Activated CD8-positive, alpha-beta memory T cell treated with anti-CD3 and anti-CD28 coated beads for 36 hours (primary cell): ENCODE results near the gene NRIP3. TPM values are rescaled to one million over a fixed set of nuclear protein-coding genes. Genes with fewer than 3 reads are reported as not detected.
"Not testable (repeated sequence)": the region's sequence is repeated elsewhere in the genome, so short reads cannot be mapped to it uniquely, and the experiment has no call there.

Experiments used
- CTCF ChIA-PET: fragments of 350-600 bp; sonication (Branson Sonifier 250); formaldehyde crosslinking; loops from one replicate; lab custom pipeline; 2021; ENCODE audit warnings: antibody characterized with exemption; lab: Charles Lee
- POLR2A ChIA-PET: fragments of 350-600 bp; sonication (Branson Sonifier 250); formaldehyde crosslinking; loops from one replicate; lab custom pipeline; 2021; ENCODE audit warnings: antibody characterized with exemption; lab: Charles Lee
- total RNA-seq, 2 experiments: library from RNA; stranded (reverse); gene quantifications; one replicate each; pipeline ENCODE4 v1.2.3, GENCODE V29; 2021

Gene NRIP3
- total RNA-seq, 2 experiments from 2014 or later, result 1.3 TPM

DNA sequence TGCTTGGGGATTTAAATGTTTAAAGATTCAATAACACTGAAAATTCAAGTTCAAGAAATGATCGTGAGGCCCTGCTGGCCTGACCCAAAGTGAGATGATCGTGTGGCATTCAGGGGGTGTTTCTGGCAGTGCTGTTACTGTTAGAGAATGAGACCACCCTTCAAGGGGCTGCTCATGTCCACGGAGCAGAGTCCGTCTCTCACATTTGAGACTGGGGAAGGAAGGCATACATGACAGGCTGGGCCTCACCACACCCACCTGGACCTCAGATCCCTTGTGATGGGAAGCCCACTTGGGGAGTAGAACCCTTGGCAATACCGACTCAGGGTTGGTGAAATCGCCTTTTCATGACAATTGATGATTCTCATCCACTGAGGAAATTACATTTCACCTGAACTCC, 16.1 kb upstream of the NRIP3 start:
- ChIA-PET CTCF (interaction anchor here (2.0 kb wide), 1 partner anchor 118 kb away, joined by 10 read pairs; no protein-coding TSS in a partner anchor), POLR2A (no interaction called here)

DNA sequence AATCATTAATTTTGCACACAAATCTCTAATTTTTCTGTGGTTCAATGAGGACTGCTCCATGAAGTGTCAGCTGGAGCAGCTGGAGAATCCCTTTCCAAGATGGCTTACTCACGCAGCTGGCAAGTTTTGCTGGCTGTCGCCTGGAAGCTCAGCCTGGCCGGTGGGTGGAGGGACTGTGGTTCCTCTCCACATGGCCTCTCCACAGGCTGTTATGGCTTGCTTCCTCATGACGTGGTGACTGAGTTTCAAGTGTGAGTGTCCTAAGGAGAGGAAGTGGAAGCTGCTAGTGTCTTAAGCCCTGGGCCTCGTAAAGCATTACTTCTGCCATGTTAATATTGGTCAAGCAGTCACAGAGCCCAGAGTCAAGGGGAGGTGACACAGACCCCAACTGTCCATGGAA, 14.0 kb upstream of the NRIP3 start:
- CTCF ChIA-PET, result interaction anchor here (2.0 to 3.6 kb wide), 3 partner anchors 120 to 489 kb away, joined by 6 to 33 read pairs (median 10); no protein-coding TSS in a partner anchor
- POLR2A ChIA-PET, result no interaction called here

DNA sequence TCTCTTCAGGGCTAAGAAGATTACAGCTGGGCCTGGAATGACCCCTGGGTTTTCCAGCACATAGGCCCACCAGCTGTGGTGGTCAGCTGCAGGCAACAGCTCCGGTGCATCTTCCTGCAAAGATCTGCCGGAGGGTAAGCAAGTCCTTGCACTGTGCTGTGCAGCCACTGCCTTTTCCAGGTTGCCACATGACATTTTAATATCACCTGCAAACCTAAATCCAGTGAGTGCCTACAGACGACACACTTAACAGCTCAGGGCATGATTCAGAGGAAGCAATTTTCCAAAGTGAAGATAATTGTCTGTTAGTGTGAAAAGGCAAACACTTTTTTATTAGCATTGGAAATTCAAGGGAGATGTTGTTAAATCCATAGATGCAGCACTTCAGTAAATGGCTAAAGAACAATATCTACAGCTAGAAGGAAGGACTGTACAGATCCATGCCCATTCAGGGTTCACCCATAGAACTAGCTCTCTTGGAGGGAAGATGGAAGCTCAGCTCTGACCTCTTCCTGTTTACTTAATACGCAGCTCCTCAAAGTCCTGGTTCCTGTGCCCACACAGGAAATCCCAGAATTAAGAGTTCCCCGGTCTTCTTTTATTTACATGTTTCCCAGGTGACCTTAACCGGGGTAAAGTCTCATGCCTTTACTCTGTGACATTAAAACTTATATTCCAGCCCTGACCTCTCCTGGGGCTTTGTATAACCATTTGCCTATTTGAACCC, 13.3 kb upstream of the NRIP3 start:
- POLR2A ChIA-PET, result no interaction called here
- CTCF ChIA-PET, result interaction anchor here (1.5 to 3.6 kb wide), 5 partner anchors 11 to 490 kb away, joined by 6 to 33 read pairs (median 11); no protein-coding TSS in a partner anchor

GRCh38 chr11:9015677-9016076, 11.9 kb upstream of the NRIP3 start:
- POLR2A ChIA-PET, result interaction anchor here (0.7 to 1.0 kb wide), 2 partner anchors 122 to 490 kb away, joined by 3 to 4 read pairs; no protein-coding TSS in a partner anchor
- CTCF ChIA-PET, result interaction anchor here (0.6 to 3.6 kb wide), 11 partner anchors 9 to 123 kb away, joined by 3 to 33 read pairs (median 3); partner anchors contain the start of gene NRIP3

DNA sequence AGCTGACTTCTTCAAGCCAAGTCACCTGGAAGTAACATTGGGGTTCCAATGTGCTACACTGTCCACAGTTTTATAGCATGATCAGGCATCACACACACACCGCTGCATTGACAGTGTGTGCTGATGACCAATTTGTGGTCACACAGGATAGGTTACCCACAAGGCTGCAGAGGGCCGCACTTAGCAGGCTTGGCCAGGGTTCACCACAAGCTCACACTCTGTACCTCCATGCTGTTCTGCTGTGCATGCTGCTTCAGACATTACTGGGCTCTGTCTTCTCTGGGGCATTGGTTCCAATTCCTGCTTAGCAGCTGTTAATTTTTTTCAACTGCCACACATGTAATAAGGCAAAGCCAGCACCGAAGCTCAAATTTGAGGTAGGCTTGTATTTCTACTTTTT, 11.0 kb upstream of the NRIP3 start:
- POLR2A ChIA-PET, result interaction anchor here (1.0 kb wide), 1 partner anchor 490 kb away, joined by 3 read pairs; no protein-coding TSS in a partner anchor
- CTCF ChIA-PET, result interaction anchor here (0.6 to 3.6 kb wide), 6 partner anchors 13 to 492 kb away, joined by 3 to 33 read pairs (median 8); no protein-coding TSS in a partner anchor

DNA sequence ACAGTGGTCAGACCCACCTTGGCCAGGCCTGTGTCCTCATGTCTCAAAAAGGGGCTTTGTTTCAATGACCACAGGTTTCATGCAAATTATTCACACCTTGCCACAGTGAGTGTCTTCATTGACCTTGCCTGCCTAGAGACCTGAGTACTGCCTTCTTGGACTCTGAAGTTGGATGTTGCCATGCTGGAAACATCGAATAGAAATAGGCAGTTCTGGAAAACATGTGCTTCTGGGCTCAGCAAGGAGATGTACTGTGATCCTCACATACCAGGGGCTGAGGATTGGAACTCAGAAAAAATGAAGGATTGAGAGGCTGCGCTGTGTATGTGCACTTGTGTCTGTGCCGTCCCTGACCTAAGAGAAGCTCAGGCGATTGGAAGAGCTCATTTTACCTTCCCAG, 9.6 kb upstream of the NRIP3 start:
- CTCF ChIA-PET, result interaction anchor here (1.5 kb wide), 1 partner anchor 124 kb away, joined by 5 read pairs; no protein-coding TSS in a partner anchor
- POLR2A ChIA-PET, result no interaction called here

- CTCF ChIA-PET, result not testable (repeated sequence)
- POLR2A ChIA-PET, result interaction anchor here (0.7 kb wide), 1 partner anchor 354 kb away, joined by 4 read pairs; no protein-coding TSS in a partner anchor
These were observed 5.7 kb upstream of the NRIP3 start for GRCh38 chr11:9009538-9009937.

GRCh38 chr11:9008661-9009060, 4.9 kb upstream of the NRIP3 start:
- ChIA-PET CTCF (no interaction called here), POLR2A (no interaction called here)

DNA sequence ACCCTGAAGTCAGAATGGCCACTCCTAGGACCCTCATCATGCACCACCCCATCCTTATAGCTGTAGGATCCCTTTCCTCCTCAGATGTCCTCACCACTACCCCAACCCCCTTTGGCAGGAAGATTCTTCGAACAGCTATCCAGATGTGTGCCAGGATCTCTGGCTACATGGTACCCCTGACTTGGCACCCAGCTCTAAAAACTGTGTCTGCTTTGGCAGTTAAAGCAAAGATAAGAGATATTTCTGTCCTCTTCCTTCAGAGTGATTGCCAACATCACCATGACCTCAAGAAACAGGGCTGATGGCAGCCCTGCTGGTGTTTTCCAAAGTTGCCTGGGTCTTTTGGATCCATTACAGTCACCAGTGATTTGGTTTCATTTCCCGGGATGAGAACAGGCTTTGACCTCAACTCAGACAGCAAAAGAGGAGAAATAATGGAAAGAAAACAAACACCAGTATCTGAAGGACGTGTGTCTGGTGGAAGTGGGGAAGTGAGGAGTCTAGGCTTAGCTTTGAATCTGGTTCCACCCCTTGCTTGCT, 4.3 kb upstream of the NRIP3 start:
- CTCF ChIA-PET, result no interaction called here

GRCh38 chr11:9005087-9005486, 1.3 kb upstream of the NRIP3 start:
- ChIA-PET CTCF (interaction anchor here (1.9 kb wide), 1 partner anchor 11 kb away, joined by 7 read pairs; no protein-coding TSS in a partner anchor), POLR2A (no interaction called here)

More for the DNA sequence above, 4.3 kb upstream of the NRIP3 start:
- POLR2A ChIA-PET, result no interaction called here

GRCh38 chr11:9004183-9004926, 554 bp upstream of the NRIP3 start:
- POLR2A ChIA-PET, result interaction anchor here (1.2 kb wide), 1 partner anchor 40 kb away, joined by 3 read pairs; the partner anchor contains the start of gene TMEM9B

DNA sequence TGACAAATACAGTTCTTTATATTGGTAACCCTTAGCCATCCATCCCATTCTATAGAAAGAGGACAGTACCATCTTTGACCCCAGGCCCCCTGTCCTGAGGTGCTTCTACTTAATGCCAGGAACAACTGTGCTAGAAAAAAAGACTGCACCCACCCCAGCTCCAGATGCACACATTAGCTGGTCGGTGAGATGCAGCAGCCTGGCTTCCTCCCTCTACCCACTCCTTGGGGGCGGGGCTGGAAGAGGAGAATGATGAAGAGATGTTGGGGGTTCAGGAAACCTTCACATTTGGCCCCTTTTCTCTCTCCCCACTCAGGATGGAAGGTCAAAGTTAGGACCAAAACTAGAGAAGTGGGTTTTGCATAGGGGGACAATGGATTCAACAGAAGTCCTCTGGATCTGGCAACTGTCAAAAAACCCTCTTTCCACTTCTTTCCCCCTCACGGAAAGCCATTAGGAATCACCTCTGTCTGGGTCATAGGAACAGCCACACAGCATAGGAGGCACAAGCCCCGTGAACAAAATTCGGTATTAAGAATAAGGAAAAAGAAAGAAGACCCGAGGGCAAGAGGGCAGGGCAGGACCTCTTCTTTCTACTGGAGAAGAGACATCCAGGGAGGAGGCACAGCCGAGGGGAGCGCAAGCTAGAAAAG, 755 bp downstream of the NRIP3 start:
- ChIA-PET POLR2A (interaction anchor here (1.2 kb wide), 1 partner anchor 38 kb away, joined by 3 read pairs; the partner anchor contains the start of gene TMEM9B), CTCF (interaction anchor here (1.2 kb wide), 1 partner anchor 13 kb away, joined by 3 read pairs; no protein-coding TSS in a partner anchor)

More at GRCh38 chr11:9004183-9004926, 554 bp upstream of the NRIP3 start:
- CTCF ChIA-PET, result interaction anchor here (1.2 kb wide), 1 partner anchor 11 kb away, joined by 3 read pairs; no protein-coding TSS in a partner anchor

- ChIA-PET POLR2A (no interaction called here), CTCF (interaction anchor here (0.6 kb wide), 1 partner anchor 14 kb away, joined by 3 read pairs; no protein-coding TSS in a partner anchor)
These were observed 2.1 kb downstream of the NRIP3 start for GRCh38 chr11:9001736-9002135.

GRCh38 chr11:8998017-8998416, 5.8 kb downstream of the NRIP3 start:
- POLR2A ChIA-PET, result no interaction called here
- CTCF ChIA-PET, result interaction anchor here (1.5 kb wide), 1 partner anchor 139 kb away, joined by 4 read pairs; no protein-coding TSS in a partner anchor

GRCh38 chr11:8997451-8997850, 6.3 kb downstream of the NRIP3 start:
- CTCF ChIA-PET, result no interaction called here
- POLR2A ChIA-PET, result no interaction called here

DNA sequence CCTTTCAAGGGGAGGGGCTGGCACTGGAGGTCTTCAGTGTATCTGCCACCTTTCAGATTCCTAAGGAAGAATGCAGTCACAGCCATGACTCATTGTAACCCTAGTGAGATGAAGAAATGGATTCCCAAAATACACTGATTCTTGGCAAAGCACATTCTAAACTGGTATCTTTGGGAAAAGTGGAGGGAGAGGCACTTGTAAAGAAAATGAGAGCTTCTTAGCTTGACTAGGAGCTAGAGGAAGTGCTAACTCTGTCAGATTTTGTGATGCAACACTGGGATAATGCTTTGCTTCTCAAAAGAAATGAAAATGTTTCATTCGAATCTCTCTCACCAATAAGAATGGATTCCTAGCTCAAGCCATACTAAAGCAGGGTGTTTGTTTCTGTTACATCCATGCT, 14.3 kb downstream of the NRIP3 start:
- ChIA-PET CTCF (no interaction called here), POLR2A (no interaction called here)

GRCh38 chr11:8988329-8989234, 15.2 kb downstream of the NRIP3 start:
- CTCF ChIA-PET, result no interaction called here
- POLR2A ChIA-PET, result no interaction called here
